ENCODE results near the gene CST5.
"Not testable (repeated sequence)": the region's sequence is repeated elsewhere in the genome, so short reads cannot be mapped to it uniquely, and the experiment has no call there.

CST5 gene

DNA sequence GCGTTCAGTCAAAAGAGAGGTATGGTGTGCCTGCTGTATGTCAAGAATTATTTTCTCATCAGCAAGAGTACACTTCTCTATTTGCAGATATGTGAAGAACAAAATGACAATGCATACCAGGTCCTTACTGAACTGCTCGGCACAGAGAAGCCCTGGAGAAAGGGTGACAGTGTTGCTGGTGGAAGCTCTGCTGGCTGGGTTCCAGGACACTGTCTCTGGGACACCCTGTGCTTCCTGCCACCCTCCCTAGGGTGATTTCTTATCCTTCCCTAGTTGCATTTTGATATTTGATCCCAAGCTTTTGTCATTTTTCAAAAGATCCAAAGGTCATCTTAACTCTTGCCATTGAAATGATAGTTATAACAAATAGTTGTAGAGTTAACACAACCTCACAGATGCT lies 8.3 kb upstream of the CST5 start:
- no peak for DNase-seq

DNA sequence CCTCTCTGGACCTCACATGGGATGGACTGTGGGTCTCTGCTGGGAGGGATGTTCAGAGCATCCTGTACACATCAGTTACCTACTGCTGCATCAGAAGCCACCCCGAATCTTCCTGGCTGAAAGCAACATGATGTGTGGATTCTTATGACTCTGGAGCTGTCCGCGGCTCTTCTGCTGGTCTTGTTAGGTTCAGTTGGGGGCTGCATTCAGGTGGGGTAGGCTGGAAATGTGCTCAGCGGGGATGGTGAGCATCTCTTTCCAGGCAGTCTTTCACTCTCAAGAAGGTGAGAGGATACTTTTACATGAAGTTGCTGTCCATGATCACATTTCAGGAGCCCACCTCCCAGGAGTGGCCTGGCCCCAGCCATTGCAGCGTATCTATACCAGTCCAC lies 5.2 kb upstream of the CST5 start:
- no peak for DNase-seq

DNA sequence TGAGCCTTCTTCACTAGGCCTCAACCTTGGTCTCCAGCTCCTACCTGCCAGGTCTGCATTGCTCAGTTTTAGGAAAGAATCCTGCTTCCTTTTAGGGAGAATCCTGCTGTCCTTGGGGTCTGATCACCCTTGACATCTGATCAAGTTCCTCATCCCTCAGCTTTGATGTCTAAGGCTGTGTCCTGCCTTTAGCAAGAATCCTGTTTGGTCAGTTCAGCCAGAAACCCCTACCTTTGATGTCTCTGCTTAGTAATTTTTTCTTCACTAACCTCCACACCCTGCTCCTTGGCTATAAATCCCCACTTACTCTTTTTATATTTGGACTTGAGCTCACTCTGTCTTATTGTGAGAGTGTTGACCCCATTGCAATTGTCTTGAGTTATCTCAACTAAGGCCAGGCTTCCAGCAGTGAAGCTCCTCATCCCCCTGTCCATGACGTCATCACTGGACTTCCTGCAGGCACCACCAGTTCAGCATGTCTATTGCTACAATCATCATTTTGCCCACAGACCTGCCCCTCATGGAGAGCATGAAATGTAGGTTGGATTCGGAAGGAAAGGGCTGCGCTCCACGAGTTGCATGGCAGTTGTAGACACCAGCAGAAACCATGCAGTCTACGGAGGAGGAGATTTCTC lies 4.7 kb upstream of the CST5 start:
- DNase-seq: no peak

GRCh38 chr20:23881371-23881770 lies 1.8 kb upstream of the CST5 start:
- no peak for DNase-seq

DNA sequence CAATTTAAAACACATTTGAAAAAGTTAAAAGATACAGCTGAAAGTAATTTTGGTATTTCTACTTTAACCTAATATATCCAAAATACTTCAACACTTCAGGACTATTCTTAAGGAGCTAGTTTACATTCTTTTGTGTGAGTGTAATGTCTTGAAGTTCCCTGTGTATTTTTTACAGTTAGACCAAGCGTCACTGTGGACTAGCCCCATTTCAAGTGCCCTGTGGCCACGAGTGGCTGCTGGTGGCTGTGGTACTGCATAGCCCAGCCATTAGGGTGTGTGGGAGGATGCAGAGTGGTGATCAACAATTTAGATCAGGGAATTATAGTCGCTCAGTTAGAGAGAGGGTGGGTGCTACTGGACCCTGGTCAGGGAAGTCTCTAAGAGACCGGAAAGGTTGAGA lies 869 bp upstream of the CST5 start:
- DNase-seq: no peak

DNA sequence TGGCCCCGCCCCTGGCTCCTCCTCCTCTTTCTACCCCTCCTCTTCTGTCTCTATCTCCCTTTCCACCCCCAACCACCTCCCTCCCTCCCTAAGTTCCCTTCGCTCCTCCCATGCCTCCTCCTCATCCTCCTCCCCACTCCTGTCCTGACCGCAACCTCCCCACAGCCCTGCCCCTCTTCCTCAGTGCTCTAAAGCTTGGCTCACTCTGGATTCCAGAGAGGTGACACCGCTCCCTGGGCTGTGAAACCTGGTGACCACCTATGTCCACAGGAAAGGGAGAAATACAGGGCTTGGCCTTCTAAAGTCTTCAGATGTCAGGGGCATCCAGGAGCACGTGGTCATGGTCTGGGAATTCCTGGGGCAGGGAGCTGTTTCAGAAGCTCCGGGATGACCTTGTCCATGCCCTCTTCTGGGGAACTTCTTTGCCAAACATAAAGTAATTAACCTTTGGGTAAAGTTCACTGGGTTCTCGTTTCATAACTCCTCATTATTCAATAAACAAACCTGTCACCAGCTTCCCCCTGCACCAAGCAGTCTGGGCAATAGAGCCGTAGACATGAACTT lies 345 bp upstream of the CST5 start:
- DNase-seq: no peak

DNA sequence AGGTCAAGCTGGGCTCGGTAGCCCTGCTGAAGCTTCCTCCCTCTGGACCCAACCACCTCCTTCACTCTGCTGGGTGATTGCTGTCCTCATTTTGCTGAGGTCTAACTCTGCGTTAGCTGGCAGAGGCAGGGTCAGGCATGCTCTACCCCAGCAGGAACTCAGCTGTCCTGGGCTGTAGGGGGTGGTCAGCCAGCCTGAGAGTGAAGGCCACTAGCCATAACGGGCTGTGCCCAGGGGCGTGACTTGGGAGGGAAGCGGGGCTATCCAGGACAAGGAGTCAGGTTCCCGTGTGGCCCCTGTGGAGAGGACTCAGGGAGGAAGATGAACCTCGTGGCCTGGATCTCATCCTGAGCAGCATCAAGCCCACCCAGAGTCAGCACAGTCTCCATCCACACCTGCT lies 761 bp downstream of the CST5 start:
- no peak for DNase-seq

DNA sequence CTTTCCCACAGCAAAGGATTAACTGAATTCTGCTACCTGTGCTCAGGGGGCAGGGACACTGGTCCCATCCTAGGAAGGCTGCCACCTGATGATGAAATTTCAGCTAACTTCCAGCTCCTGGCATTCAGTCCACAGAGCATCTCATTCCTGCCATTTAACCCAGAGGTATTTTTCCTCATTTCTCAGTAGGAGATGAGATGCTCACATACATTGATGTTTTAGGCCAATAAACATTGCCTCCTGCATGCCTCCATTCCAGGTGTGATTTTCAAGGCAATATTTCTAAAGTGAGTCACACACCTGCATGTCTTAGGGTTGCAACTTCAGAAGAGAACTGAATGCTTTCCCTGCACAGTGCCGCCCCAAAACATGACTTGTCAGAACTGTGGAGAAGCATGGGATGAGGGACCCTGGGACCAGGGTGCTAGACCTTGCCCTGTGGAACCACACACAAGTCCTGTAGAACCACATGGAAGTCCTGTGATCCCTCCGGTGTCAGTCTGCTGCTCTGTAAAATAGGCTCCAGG lies 1.5 kb downstream of the CST5 start:
- DNase-seq: not testable (repeated sequence)

- no peak for DNase-seq
Measured at GRCh38 chr20:23877524-23877923, 2.0 kb downstream of the CST5 start.

GRCh38 chr20:23875606-23876237 lies 3.8 kb downstream of the CST5 start:
- no peak for DNase-seq

GRCh38 chr20:23874747-23875146 lies 4.8 kb downstream of the CST5 start:
- DNase-seq: peak; percentile 42

DNA sequence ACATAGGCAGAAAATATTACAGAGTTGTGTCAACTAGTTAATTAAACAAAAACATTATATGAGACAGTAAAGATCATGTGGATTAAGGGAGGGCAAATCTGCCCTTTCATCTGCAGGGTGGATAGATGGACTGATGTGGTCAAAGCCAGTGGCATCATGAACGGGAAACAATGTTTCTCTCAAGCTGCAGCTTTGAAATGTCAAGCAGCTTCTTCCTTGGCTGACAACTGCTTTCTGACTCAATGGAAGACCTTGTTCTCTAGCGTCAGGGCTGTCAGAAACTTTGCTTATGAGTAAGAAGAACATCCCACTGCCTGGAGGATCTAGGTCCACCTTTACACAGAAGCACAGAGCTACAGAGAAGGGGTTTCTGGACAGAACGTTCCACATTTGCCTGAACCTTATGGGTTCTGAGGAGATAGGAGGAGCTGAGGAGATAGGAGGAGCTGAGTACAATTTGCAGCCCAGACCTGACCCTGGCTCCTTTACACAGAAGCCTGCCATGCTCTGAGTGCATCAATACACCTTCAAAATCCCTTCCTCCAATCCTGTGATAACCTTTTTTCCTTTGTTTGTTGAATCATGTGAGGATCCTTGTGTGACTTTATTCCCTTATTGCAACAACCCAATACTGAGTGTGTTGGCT lies 6.1 kb downstream of the CST5 start:
- no peak for DNase-seq

- no peak for DNase-seq
Measured at GRCh38 chr20:23872065-23872464, 7.5 kb downstream of the CST5 start.

GRCh38 chr20:23870461-23870860 lies 9.1 kb downstream of the CST5 start:
- peak; percentile 73 for DNase-seq

DNA sequence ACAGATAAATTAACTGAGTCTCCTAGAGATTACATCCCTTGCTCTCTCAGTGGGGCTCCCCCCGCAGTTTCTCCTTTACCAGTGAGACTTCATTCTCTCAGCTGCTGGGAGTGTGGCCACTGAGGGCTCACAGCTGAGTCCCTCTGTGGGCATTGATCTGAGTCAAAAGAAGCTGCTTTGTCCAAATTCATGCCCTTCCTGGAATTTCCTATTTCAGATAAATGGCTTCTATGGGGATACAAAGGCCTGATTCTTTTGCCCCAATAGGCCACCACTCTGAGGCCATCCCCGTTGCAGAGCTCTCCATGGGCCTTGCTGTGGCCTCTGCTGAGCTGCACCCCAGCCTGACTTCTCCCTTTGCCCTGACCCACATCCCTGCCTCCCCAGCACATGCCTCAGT lies 10.0 kb downstream of the CST5 start:
- DNase-seq: no peak

DNA sequence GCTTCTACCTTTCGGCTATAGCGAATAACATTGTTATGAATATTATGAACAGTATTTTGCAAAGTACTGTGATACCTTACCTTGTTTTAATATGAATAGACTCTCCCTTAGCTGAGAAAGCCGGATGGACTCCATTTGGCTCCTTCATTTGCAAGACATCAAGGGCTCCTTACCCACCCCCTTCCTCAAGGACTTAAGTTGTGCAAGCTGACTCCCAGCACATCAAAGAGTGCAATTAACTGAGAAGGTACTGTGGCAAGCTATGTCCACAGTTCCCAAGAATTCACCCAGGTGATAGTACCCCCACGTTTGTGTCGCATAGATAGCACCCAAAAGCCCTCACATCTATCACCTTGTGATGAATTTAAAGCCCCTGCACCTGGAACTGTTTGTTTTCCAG lies 11.2 kb downstream of the CST5 start:
- no peak for DNase-seq

- no peak for DNase-seq
Measured at GRCh38 chr20:23867152-23867776, 12.3 kb downstream of the CST5 start.

DNA sequence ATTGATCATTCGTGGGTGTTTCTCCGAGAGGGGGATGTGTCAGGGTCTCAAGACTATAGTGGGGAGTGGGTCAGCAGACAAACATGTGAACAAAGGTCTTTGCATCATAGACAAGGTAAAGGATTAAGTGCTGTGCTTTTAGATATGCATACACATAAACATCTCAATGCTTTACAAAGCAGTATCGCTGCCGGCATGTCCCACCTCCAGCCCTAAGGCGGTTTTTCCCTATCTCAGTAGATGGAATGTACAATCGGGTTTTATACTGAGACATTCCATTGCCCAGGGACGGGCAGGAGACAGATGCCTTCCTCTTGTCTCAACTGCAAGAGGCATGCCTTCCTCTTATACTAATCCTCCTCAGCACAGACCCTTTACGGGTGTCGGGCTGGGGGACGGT lies 18.8 kb downstream of the CST5 start:
- DNase-seq: not testable (repeated sequence)

DNA sequence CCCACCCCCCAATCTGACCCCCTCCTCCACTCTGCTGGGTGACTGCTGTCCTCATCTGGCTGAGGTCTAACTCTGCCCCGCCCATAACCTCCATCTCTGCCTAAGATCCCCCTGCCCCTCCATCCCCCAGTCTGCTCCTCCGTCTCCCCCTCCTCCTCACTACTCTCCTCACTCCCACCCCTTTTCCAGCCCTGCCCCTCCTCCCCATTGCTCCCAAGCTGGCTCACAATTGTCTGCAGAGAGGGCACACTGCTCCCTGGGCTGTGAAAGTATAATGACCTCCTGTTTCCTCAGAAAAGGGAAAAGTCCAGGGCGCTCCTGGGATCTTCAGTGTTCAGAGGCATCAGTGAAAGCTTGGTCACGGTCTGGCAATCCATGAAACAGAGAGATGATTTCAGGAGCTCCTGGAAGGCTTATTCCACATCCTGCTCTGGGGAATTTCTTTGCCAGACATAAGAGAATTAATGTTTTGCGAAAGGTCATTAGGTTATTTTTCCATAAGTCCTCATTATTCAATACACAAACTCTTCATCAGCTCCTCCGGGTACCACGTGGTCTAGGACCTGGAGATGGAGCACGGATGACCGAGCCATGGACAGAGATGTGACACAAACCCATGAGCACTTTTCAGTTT lies 21.5 kb downstream of the CST5 start:
- DNase-seq: no peak

DNA sequence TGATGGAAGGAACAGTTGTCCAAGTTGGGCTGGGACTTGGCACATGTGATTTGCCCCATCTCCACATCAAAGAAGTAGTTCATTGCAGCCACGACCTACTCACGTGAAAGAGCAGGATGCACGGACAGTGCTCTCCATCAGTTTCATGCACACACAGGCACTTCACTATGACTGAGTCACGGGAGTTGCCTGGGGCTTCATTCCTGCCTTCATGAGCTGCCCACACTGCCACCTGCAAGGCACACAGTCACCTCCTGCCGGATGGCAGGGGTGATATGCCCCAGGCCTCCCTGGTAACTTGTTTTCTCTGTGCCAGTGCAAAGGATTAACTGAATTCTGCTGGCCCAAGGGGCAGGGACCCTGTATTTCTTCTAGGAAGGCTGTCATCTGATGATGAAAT lies 22.8 kb downstream of the CST5 start:
- DNase-seq: no peak

- DNase-seq: no peak
Measured at GRCh38 chr20:23856226-23856625, 23.3 kb downstream of the CST5 start.

GRCh38 chr20:23841693-23842092 lies 37.9 kb downstream of the CST5 start:
- no peak for DNase-seq

DNA sequence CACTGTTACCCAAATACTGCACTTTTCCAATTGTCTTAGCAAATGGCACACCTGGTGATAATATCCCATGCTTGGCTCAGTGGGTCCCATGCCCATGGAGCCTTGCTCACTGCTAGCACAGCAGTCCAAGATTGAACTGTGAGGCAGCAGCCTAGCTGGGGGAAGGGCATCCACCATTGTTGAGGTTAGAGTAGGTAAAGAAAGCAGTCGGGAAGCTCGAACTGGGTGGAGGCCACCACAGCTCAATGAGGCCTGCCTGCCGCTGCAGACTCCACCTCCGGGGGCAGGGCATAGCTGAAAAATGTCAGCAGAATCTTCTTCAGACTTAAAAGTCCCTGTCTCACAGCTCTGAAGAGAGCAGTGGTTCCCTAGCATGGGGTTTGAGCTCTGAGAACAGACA lies 43.8 kb downstream of the CST5 start:
- no peak for DNase-seq

Data from NCI-H345 (cell line).